Spinal cord (tissue), 10 donors: ENCODE results near the gene PASK. TPM values are rescaled to one million over a fixed set of nuclear protein-coding genes. Genes with fewer than 3 reads are reported as not detected.

ENCODE experiments used
- DNase-seq, 6 donors: peaks; one replicate each; pipeline versions ENCODE4 v3.0.0 to v3.0.0-alpha.2; 2013 to 2015; ENCODE audit warnings: low spot score in 6 of 6, low read depth in 4 of 6
- H3K27ac ChIP-seq: one replicate; pipeline ENCODE4 v1.5.1; 2013; ENCODE audit warnings: low read depth, low read length, control low read depth
- H3K27me3 ChIP-seq: one replicate; pipeline ENCODE4 v1.6.1; 2013; ENCODE audit warnings: low read length; ENCODE audit not compliant: control insufficient read depth, insufficient read depth
- H3K36me3 ChIP-seq: one replicate; pipeline ENCODE4 v1.6.1; 2013; ENCODE audit warnings: low read length; ENCODE audit not compliant: control insufficient read depth, insufficient read depth
- H3K4me1 ChIP-seq: one replicate; pipeline ENCODE4 v1.6.1; 2013; ENCODE audit warnings: low read length; ENCODE audit not compliant: control insufficient read depth, insufficient read depth
- H3K4me3 ChIP-seq: one replicate; pipeline ENCODE4 v1.5.1; 2013; ENCODE audit warnings: low read depth, low read length, control low read depth
- H3K9me3 ChIP-seq: one replicate; pipeline ENCODE4 v1.6.1; 2013; ENCODE audit warnings: low read length; ENCODE audit not compliant: control insufficient read depth, insufficient read depth
- WGBS: methylation state at CpG from one replicate; pipeline ENCODE4 v1.1.5; 2013; ENCODE audit warnings: missing lambda C conversion rate; ENCODE audit not compliant: insufficient coverage; 5-methylcytosine and 5-hydroxymethylcytosine counted together
- polyA plus RNA-seq, 2 donors: library from polyadenylated mRNA; unstranded; fragments of 120-200 nt; gene quantifications; one replicate each; pipeline ENCODE4 v1.2.1, GENCODE V29; 2013; ENCODE audit not compliant: insufficient read length in 2 of 2
- total RNA-seq, 2 donors: library from RNA; depleted of rRNA in 1 of 2; stranded (reverse); fragments of 120-200 nt in 1 of 2; fragments of >200 nt in 1 of 2; gene quantifications; one replicate each; pipeline versions ENCODE4 v1.2.3 to v1.2.4, GENCODE V29; 2013 to 2014
- donor health status: healthy.

PASK gene
- total and polyA plus RNA-seq, 4 donors, result 8.6 to 25.3 (median 14.6) TPM

DNA sequence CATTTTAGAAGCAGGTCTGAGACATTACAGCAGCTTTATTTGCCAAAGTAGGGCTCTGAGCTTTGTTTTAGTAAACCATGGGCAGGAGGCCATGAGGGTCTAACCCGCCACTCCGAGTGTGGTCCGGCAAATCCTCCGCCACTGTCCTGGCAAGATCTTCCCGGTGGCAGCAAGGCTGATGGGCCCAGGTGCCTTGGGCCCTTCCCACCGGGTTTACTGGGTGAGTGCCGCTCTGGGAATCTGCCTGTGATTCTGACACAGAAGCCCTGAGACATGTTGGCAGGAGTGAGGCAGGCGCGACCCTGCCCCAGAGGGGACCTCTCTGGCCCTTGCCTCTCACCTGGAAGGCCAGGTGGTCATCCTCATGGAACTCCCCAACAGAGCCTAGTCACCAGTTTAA lies 77.1 kb downstream of the PASK start:
- no peaks in the 10 kb centered on the region for H3K9me3 ChIP-seq
- peaks cover 19% of the 10 kb centered on the region for H3K36me3 ChIP-seq
- no peak for DNase-seq
- H3K4me3 ChIP-seq, result no peak overlapping the region
- whole genome bisulfite sequencing, result 91% methylated on average over 9 of the region's 9 CpGs
- no peak overlapping the region for H3K27ac ChIP-seq
- no peaks in the 10 kb centered on the region for H3K27me3 ChIP-seq
- no peaks in the 10 kb centered on the region for H3K4me1 ChIP-seq

DNA sequence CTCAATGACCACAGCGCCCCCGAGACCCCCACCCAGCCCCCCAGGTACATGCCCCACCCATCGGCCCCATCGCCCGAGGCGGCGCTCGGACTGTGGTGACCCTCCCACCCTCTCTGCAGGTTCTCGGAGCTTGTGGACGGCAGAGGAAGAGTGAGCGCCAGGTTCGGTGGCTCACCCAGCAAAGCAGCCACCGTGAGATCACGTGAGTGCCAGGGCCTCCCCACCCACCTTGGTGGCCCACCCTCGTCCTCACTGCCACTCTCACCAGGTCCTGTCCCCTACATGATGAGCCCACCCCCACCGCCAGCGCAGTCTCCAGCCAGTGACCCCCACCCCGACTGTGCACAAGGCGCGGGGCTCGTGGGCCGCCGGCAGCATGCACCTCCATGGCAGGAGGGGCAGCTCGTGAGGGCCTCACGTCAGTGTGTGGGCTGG lies 77.6 kb downstream of the PASK start:
- DNase-seq, result no peak
- no peaks in the 10 kb centered on the region for H3K4me1 ChIP-seq
- peaks cover 21% of the 10 kb centered on the region for H3K36me3 ChIP-seq
- no peaks in the 10 kb centered on the region for H3K9me3 ChIP-seq
- no peak overlapping the region for H3K4me3 ChIP-seq
- 78% methylated on average over 16 of the region's 25 CpGs for WGBS
- H3K27me3 ChIP-seq, result no peaks in the 10 kb centered on the region
- H3K27ac ChIP-seq, result no peak overlapping the region

DNA sequence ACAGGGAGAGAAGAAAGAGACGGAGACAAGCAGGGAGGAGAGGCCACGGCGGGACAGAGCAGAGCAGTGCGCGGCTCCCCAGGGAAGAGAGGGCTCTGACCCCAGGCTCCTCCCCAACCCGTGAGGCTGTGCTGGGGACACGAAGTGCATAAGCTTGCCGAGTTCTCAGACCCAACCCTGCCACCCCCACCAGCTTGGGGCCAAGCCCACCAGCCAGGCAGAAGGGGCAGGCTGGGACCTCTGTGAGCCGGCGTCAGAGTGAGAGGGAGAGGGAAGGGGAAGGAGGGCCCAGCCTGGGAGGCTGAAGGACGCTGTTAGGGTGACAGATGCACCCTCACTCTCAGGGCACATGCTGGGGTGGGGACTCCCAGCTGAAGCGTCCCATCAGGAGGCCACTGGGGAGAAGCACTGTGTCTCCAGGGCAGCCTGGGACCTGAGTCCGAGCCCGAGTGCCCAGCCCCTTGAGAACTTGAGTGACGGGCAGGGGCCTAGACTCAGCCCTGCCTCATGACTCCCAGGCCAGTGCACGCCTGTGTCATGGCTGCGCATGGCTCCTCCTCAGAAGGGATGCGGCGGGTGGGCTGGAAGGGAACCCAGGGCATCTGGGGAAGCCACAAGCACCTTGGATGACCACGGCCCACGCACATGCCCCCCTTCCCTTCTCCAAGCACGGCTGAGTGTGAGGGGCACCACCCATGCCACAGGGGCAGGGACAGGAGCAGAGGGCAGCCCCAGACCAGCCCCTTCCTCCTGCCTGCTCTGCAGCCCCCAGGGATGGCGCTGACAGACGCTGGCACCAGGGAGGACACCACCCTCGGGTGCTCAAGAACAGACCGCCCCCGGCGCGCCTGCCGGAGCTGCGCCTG lies 78.2 kb downstream of the PASK start:
- DNase-seq, result no peak
- H3K36me3 ChIP-seq, result peaks cover 21% of the 10 kb centered on the region
- WGBS, result 78% methylated on average over 17 of the region's 31 CpGs

DNA sequence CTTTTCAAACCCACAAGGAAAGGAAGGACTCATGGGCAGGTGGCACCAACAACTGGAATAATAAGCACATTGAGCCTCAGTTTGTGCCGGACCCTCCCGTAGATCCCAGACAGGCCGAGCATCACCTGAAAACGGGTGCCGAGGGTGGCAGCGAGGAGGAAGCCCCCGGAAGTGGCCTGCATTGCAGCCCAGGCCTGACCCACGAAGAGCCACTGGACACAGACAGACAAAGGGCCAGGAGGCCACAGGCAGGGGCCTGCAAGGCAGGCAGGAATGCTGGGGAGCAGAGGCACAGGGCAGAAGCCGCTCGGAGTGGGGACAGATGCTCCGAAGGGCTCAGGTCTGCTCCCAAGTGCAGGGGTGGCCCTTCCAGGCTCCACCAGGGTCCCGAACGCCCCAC lies 78.9 kb downstream of the PASK start:
- peaks cover 21% of the 10 kb centered on the region for H3K36me3 ChIP-seq
- H3K27ac ChIP-seq, result no peak overlapping the region
- no peak overlapping the region for H3K4me3 ChIP-seq
- 88% methylated on average over 13 of the region's 13 CpGs for WGBS
- H3K9me3 ChIP-seq, result no peaks in the 10 kb centered on the region
- H3K4me1 ChIP-seq, result no peaks in the 10 kb centered on the region
- DNase-seq, result no peak
- no peaks in the 10 kb centered on the region for H3K27me3 ChIP-seq

More for the DNA sequence above, 78.2 kb downstream of the PASK start:
- no peaks in the 10 kb centered on the region for H3K27me3 ChIP-seq
- no peak overlapping the region for H3K4me3 ChIP-seq
- no peaks in the 10 kb centered on the region for H3K9me3 ChIP-seq
- H3K27ac ChIP-seq, result no peak overlapping the region
- H3K4me1 ChIP-seq, result no peaks in the 10 kb centered on the region

DNA sequence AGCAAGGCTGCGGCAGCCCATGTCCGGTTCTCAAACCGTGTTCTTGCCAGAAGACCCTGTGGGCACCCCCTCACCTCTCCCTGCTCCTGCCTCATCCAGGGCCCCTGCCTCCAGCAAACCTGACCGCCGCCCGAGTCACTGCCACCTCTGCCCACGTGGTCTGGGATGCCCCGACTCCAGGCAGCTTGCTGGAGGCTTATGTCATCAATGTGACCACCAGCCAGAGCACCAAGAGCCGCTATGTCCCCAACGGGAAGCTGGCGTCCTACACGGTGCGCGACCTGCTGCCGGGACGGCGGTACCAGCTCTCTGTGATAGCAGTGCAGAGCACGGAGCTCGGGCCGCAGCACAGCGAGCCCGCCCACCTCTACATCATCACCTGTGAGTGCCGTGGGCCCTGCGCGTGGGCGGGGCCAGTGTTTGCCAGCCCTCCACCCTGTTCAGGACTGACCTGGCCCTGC lies 79.4 kb downstream of the PASK start:
- peaks cover 16% of the 10 kb centered on the region for H3K36me3 ChIP-seq

DNA sequence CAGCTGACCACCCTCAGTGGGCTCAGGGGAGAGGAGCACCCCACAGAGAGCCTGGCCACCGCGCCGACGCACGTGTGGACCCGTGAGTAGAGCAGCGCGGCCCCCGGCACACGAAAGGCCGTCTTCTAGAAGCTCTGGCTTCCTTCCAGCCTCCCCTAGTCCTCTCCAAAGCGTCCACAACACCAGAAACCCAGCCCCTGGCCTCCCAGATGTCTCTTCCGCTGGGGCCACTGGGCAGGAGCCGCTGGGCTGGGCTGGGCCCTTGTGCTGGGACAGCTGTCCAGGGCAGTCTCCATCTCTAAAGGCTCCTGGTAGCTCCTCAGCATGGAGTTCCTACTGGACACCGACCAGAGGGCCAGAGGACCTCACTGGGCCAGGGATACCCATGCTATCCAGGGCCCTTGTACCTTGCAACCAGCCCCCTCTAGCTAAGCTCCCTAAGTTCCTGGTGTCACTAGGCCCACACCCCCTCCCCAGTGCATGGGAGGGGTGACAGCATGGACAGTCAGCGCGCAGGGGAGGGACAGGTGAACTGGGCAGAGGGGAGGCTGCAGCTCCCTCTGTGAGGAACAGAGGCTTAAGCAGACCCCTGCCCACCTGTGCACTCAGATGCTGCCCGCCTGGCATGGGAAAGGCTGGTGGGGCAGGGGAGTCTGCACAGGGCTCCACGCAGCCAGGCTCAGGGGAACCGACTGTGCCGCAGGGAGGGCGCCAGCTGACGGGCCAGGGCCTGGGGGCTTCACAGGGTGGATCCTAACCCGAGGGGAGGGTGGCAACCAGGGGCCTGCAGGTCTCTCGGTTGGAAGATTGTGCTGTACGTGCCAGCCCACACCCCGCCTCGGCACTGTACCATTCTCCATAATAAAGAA lies 80.1 kb downstream of the PASK start:
- no peak for DNase-seq
- peaks cover 3% of the 10 kb centered on the region for H3K27me3 ChIP-seq
- no peak overlapping the region for H3K4me3 ChIP-seq
- no peaks in the 10 kb centered on the region for H3K9me3 ChIP-seq
- WGBS, result 82% methylated on average over 28 of the region's 28 CpGs
- H3K36me3 ChIP-seq, result peaks cover 14% of the 10 kb centered on the region
- H3K4me1 ChIP-seq, result no peaks in the 10 kb centered on the region
- H3K27ac ChIP-seq, result no peak overlapping the region

More for the DNA sequence above, 79.4 kb downstream of the PASK start:
- Histone ChIP-seq H3K4me1 (no peaks in the 10 kb centered on the region), H3K4me3 (no peak overlapping the region), H3K27me3 (no peaks in the 10 kb centered on the region), H3K9me3 (no peaks in the 10 kb centered on the region), H3K27ac (no peak overlapping the region)
- 82% methylated on average over 22 of the region's 26 CpGs for WGBS
- DNase-seq, result no peak

DNA sequence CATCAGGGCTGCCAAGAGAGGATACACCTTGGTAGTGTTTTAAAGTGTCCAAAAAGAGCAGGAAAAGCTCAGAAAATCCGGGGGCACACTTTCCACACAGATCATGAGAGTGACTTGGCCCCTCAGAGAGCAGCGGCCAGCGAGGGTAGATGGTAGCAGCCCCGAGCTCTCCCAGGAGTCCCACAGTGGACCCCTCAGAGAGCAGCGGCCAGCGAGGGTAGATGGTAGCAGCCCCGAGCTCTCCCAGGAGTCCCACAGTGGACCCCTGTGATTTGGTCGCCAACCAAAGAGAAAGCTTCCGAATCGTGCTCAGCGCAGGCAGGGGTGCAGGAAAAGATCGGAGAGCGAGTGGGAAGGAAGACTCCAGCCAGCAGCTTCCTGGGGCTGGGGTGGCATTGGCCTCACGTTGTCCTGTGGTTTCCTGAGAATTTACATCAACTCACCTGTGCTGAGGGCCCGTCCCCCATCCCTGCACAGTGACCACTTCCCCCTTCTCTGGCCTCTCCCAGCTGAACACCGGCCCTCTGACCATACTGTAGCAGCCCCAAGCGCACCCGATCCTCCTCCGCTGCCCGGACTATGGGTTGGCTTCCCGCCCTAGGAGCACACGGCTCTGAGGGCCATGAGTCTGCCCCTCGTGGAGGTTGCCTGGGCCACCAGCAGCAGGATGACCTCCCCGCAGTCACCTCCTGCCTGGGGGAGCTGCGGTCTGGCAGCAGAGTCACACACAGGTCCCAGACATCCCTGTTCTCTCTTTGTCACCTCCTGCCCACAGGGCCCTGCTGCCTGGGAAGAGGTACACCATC lies 80.9 kb downstream of the PASK start:
- Histone ChIP-seq H3K4me3 (no peak overlapping the region), H3K4me1 (peaks cover 6% of the 10 kb centered on the region), H3K9me3 (no peaks in the 10 kb centered on the region), H3K27me3 (peaks cover 3% of the 10 kb centered on the region), H3K36me3 (peaks cover 12% of the 10 kb centered on the region), H3K27ac (no peak overlapping the region)
- no peak for DNase-seq
- 87% methylated on average over 25 of the region's 25 CpGs for WGBS

DNA sequence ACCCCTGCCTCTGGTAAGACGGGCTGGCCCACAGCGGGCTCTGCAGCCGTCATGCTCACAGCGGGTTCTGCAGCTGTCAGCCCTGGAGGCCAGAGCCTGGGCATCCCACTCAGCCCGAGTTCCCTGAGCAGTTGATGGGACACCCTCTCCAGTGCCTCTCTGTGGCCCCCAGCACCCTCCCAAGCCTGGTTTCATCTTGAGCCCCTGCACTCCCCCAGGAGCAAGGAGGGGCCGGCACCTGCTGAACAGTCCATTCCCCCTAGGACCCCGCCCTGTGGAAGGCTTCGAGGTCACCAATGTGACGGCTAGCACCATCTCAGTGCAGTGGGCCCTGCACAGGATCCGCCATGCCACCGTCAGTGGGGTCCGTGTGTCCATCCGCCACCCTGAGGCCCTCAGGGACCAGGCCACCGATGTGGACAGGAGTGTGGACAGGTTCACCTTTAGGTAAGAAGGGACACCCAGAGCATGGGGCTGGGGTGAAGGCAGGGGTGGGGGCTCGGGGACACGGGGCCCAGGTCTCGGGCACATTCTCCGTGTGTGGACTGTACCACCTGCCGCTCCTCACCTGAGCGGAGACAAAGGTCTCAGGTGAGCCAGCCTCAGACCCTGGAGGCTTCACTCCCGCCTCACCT lies 81.7 kb downstream of the PASK start:
- Histone ChIP-seq H3K4me1 (peaks cover 11% of the 10 kb centered on the region), H3K27ac (no peak overlapping the region), H3K4me3 (no peak overlapping the region), H3K9me3 (no peaks in the 10 kb centered on the region), H3K27me3 (peaks cover 3% of the 10 kb centered on the region), H3K36me3 (peaks cover 9% of the 10 kb centered on the region)
- no peak for DNase-seq
- 90% methylated on average over 21 of the region's 21 CpGs for WGBS

DNA sequence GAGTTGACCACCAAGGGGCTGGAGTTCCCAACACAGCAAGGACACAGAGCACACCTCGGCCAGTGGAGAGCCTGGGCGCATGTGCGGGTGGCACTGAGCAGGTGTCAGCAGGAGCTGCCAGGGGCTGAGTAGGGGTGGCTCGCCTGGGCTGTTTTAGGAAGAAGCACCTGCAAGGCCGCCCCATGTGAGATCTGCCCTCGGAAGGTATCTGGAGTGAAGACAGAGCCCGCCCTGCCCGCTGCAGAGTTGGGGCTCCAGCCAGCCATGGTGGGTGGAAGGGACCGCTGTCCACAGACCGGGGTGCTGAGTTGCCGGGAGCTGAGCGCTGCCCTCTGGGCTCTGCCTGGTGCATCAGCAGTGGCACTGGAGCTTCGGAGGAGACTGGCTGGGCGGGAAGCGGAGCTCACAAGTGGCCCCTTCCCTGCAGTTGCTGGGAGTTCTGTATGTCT lies 82.4 kb downstream of the PASK start:
- H3K27ac ChIP-seq, result no peak overlapping the region
- no peaks in the 10 kb centered on the region for H3K9me3 ChIP-seq
- no peak overlapping the region for H3K4me3 ChIP-seq
- WGBS, result 59% methylated on average over 15 of the region's 15 CpGs
- H3K36me3 ChIP-seq, result peaks cover 9% of the 10 kb centered on the region
- H3K27me3 ChIP-seq, result peaks cover 3% of the 10 kb centered on the region
- H3K4me1 ChIP-seq, result peaks cover 15% of the 10 kb centered on the region
- DNase-seq, result no peak
